HCT116 (cell line): ENCODE measurements around the gene UBE2O. TPM values are rescaled to one million over a fixed set of nuclear protein-coding genes. Genes with fewer than 3 reads are reported as not detected.

Experiments used
- ATAC-seq: fragments of 200-7000 bp; cut with Tn5 transposase; 2 replicates; pipeline ENCODE4 v1.9.1; 2020; ENCODE audit warnings: mild to moderate bottlenecking, moderate library complexity
- BruUV-seq: library from RNA; stranded (reverse); fragments of 400-500 nt; replicated peaks from 2 replicates; lab custom pipeline; 2021; lab: Mats Ljungman, UMichigan
- CTCF ChIA-PET: fragments of 300-600 bp; sonication (Branson Sonifier 250); formaldehyde crosslinking; loops from one replicate; lab custom pipeline; 2021; ENCODE audit warnings: antibody characterized with exemption; lab: Charles Lee
- POLR2A ChIA-PET: fragments of 300-600, 350-600 bp; sonication (Branson Sonifier 250); formaldehyde crosslinking; loops from one replicate; lab custom pipeline; 2021; ENCODE audit warnings: antibody characterized with exemption; lab: Charles Lee
- RAD21 ChIA-PET, 2 experiments: fragments of 300-600 bp; sonication (Branson Sonifier 250); formaldehyde crosslinking; loops; one replicate each; lab custom pipeline; 2023; ENCODE audit warnings: low total read pairs in 2 of 2; ENCODE audit not compliant: uncharacterized antibody in 2 of 2, unreplicated experiment in 2 of 2, low non-redundant PET in 1 of 2; lab: Charles Lee
- DNase-seq: peaks from one replicate; pipeline ENCODE4 v3.0.0-alpha.2; 2010; ENCODE audit warnings: low read depth, low spot score
- H2AFZ ChIP-seq: fragments of 200-600 bp; shearing (Covaris generic), sonication (generic); 2 replicates; pipeline ENCODE4 v1.6.1; 2017; ENCODE audit warnings: low read depth, mixed run types, mixed read lengths, antibody characterized with exemption, low read length; ENCODE audit not compliant: poor library complexity, severe bottlenecking
- H3K27ac ChIP-seq: 2 replicates; pipeline ENCODE4 v1.5.1; 2012; ENCODE audit warnings: low read depth, low read length
- H3K27me3 ChIP-seq: fragments of 200-600 bp; sonication (generic); 2 replicates; pipeline ENCODE4 v1.6.1; 2016; ENCODE audit warnings: mixed run types, low read length, mixed read lengths; ENCODE audit not compliant: insufficient read depth
- H3K36me3 ChIP-seq, 2 experiments: fragments of 200-500 bp in 1 of 2; fragments of 200-600 bp in 1 of 2; sonication (Bioruptor generic) in 1 of 2; sonication (generic) in 1 of 2; 2 replicates each; pipeline versions ENCODE4 v1.5.1 to v1.6.1; 2014 to 2016; ENCODE audit warnings: low read length in 2 of 2, inconsistent platforms in 1 of 2, mixed read lengths in 1 of 2, mixed run types in 1 of 2; ENCODE audit not compliant: insufficient read depth in 2 of 2, control insufficient read depth in 1 of 2
- H3K4me1 ChIP-seq, 2 experiments: fragments of 200-600 bp in 1 of 2; sonication (generic) in 1 of 2; 2 replicates each; pipeline versions ENCODE4 v1.5.1 to v1.6.1; 2012 to 2017; ENCODE audit warnings: low read length in 2 of 2, inconsistent platforms in 1 of 2, mild to moderate bottlenecking in 1 of 2, mixed read lengths in 1 of 2, mixed run types in 1 of 2, moderate library complexity in 1 of 2; ENCODE audit not compliant: insufficient read depth in 2 of 2, control insufficient read depth in 1 of 2
- H3K4me2 ChIP-seq: fragments of 200-600 bp; sonication (generic); 2 replicates; pipeline ENCODE4 v1.6.1; 2017; ENCODE audit warnings: mixed run types, low read length, mixed read lengths
- H3K4me3 ChIP-seq, 2 experiments: fragments of 200-600 bp in 1 of 2; sonication (generic) in 1 of 2; replicated peaks in 1 of 2; 2 replicates each; pipeline ENCODE4 v1.5.1; 2011 to 2016; ENCODE audit warnings: low read length in 2 of 2, control low read depth in 1 of 2, low read depth in 1 of 2, mild to moderate bottlenecking in 1 of 2, mixed read lengths in 1 of 2, mixed run types in 1 of 2
- H3K79me2 ChIP-seq: fragments of 200-600 bp; sonication (generic); 2 replicates; pipeline ENCODE4 v1.6.1; 2017; ENCODE audit warnings: mild to moderate bottlenecking, mixed run types, low read length, moderate library complexity, mixed read lengths; ENCODE audit not compliant: insufficient read depth
- H3K9ac ChIP-seq: fragments of 200-600 bp; sonication (generic); 2 replicates; pipeline ENCODE4 v1.6.1; 2016; ENCODE audit warnings: low read length, mixed read lengths
- H3K9me2 ChIP-seq: fragments of 200-600 bp; sonication (generic), shearing (Covaris generic); 2 replicates; pipeline ENCODE4 v1.6.1; 2017; ENCODE audit warnings: mixed run types, mild to moderate bottlenecking, moderate library complexity; ENCODE audit not compliant: insufficient read depth
- H3K9me3 ChIP-seq, 2 experiments: fragments of 200-500 bp in 1 of 2; fragments of 200-600 bp in 1 of 2; sonication (Bioruptor generic) in 1 of 2; sonication (generic) in 1 of 2; 2 replicates each; pipeline ENCODE4 v1.6.1; 2014 to 2017; ENCODE audit warnings: low read length in 2 of 2, mixed read lengths in 2 of 2, inconsistent platforms in 1 of 2, low read depth in 1 of 2, mild to moderate bottlenecking in 1 of 2, mixed run types in 1 of 2, moderate library complexity in 1 of 2; ENCODE audit not compliant: control insufficient read depth in 1 of 2, insufficient read depth in 1 of 2
- H4K20me1 ChIP-seq: fragments of 200-600 bp; sonication (generic), shearing (Covaris generic); 2 replicates; pipeline ENCODE4 v1.6.1; 2017; ENCODE audit warnings: mixed run types, mild to moderate bottlenecking, moderate library complexity; ENCODE audit not compliant: insufficient read depth
- CEBPB ChIP-seq: IDR thresholded peaks from 2 replicates; pipeline ENCODE4 v1.6.1; 2012; ENCODE audit warnings: low read depth
- EGR1 ChIP-seq: IDR thresholded peaks from 2 replicates; pipeline ENCODE4 v1.6.1; 2012; ENCODE audit warnings: low read depth
- ELF1 ChIP-seq: IDR thresholded peaks from 2 replicates; pipeline ENCODE4 v1.6.1; 2012; ENCODE audit warnings: low read depth, borderline replicate concordance
- EZH2 ChIP-seq: fragments of 200-600 bp; sonication (generic); IDR thresholded peaks from 2 replicates; pipeline ENCODE4 v1.6.1; 2017; ENCODE audit warnings: antibody characterized with exemption, mixed run types
- FOSL1 ChIP-seq: IDR thresholded peaks from 2 replicates; pipeline ENCODE4 v1.6.1; 2012; ENCODE audit warnings: low read depth
- JUND ChIP-seq: IDR thresholded peaks from 2 replicates; pipeline ENCODE4 v1.6.1; 2012
- POLR2AphosphoS5 ChIP-seq: IDR thresholded peaks from 2 replicates; pipeline ENCODE4 v1.6.1; 2011; ENCODE audit warnings: mild to moderate bottlenecking, low read depth, low read length, moderate library complexity
- SP1 ChIP-seq: IDR thresholded peaks from 2 replicates; pipeline ENCODE4 v1.6.1; 2012; ENCODE audit warnings: low read depth
- TCF7L2 ChIP-seq: IDR thresholded peaks from 2 replicates; pipeline ENCODE4 v1.7.0; 2011; ENCODE audit warnings: borderline replicate concordance, inconsistent platforms; ENCODE audit not compliant: insufficient read depth, insufficient read length; ENCODE audit errors: extremely low read depth
- YY1 ChIP-seq: IDR thresholded peaks from 2 replicates; pipeline ENCODE4 v1.6.1; 2011; ENCODE audit warnings: low read length, low read depth, moderate library complexity, mild to moderate bottlenecking; ENCODE audit not compliant: insufficient replicate concordance; ENCODE audit errors: extremely low read depth
- intact Hi-C: fragments of 100-400 bp; cut with micrococcal nuclease; formaldehyde crosslinking; loops from 2 replicates; pipeline ENCODE4 v1.10.0; 2022
- total RNA-seq: library from RNA; stranded (reverse); gene quantifications from one replicate; pipeline ENCODE4 v1.2.1, GENCODE V29; 2021; ENCODE audit not compliant: unreplicated experiment
- TF ChIP-seq, protein P1 (sequence below): IDR thresholded peaks from 2 replicates; pipeline ENCODE4 v1.6.1; 2011; ENCODE audit warnings: mild to moderate bottlenecking, low read length, moderate library complexity; ENCODE audit not compliant: insufficient replicate concordance; ENCODE audit errors: extremely low read depth
- TF ChIP-seq, protein P2 (sequence below): IDR thresholded peaks from 2 replicates; pipeline ENCODE4 v1.6.1; 2012
- TF ChIP-seq, protein P3 (sequence below): IDR thresholded peaks from 2 replicates; pipeline ENCODE4 v1.6.1; 2012; ENCODE audit warnings: low read depth
- TF ChIP-seq, protein P4 (sequence below): IDR thresholded peaks from 2 replicates; pipeline ENCODE4 v1.6.1; 2012

The UBE2O gene
- total RNA-seq, 1 experiment from 2014 or later, result 59.1 TPM

DNA sequence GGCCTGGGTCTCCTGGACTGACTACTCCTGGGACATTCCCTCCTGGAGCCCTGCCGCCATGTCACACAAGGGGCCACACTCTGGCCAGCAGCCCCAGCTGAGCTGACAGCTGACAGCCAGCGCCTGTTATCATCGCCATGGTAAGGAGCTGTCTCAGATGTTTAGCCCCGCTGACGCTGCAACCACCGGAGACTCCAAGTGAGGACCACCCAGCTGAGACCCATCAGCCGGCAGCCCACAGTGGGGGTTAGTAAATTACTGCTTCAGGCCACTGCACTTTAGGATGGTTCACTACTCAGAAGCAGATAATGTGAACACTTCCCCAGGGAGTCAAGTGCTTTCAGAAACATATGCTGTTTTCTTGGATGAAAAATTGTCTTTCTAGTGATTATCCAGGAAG, 83.1 kb downstream of the UBE2O start:
- H3K4me1 ChIP-seq, result peaks cover 10 to 32% of the 10 kb centered on the region in 2 experiments; a peak in 3 of 4 replicates
- no peak for ATAC-seq
- H3K9me2 ChIP-seq, result no peaks in the 10 kb centered on the region
- no peak overlapping the region for H3K27ac ChIP-seq
- ChIA-PET CTCF (interaction anchor here (1.0 to 2.8 kb wide), 13 partner anchors 8 to 89 kb away, joined by 3 to 40 read pairs (median 8); partner anchors contain the start of genes PRPSAP1 and SPHK1), RAD21 (interaction anchor here (0.6 to 0.7 kb wide), 5 partner anchors 14 to 580 kb away, joined by 3 read pairs; partner anchors contain the start of gene SPHK1 (in 1 of the 2)), POLR2A (interaction anchor here (1.0 to 1.4 kb wide), 2 partner anchors 13 to 16 kb away, joined by 3 to 5 read pairs; partner anchors contain the start of gene PRPSAP1)
- no peak for TF ChIP-seq FOSL1
- H3K4me2 ChIP-seq, result no peak overlapping the region
- H4K20me1 ChIP-seq, result no peaks in the 10 kb centered on the region
- BruUV-seq, result no TSS peak
- H3K9ac ChIP-seq, result no peak overlapping the region
- no peak overlapping the region for H2AFZ ChIP-seq
- H3K9me3 ChIP-seq, result no peaks in the 10 kb centered on the region
- H3K27me3 ChIP-seq, result no peaks in the 10 kb centered on the region
- intact Hi-C loops, result loop anchor here (2.0 kb wide), 1 partner anchor 29 kb away; no protein-coding TSS in a partner anchor
- no peak for DNase-seq
- H3K79me2 ChIP-seq, result no peaks in the 10 kb centered on the region
- H3K4me3 ChIP-seq, result no peak overlapping the region
- no peaks in the 10 kb centered on the region for H3K36me3 ChIP-seq

DNA sequence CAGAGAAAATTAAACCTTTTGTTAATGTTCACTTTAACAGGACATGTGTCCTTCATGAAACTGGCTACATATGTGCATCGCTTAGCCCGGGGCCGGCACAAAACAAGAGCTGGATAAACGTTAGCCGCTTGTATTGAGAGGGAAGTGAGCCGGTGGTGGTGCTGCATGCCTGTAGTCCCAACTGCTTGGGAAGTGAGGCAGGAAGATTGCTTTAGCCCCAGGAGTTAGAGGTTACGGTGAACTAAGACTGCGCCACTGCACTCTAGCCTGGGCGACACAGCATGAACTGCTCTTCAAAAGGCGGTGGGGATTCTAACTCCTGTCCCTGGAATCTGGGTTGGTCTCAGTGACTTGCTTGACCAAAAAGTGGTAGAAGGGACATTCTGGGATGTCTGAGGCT, 83.6 kb downstream of the UBE2O start:
- H3K9ac ChIP-seq, result no peak overlapping the region
- H4K20me1 ChIP-seq, result no peaks in the 10 kb centered on the region
- ChIA-PET RAD21 (interaction anchor here in 1 of 2 experiments (0.6 kb wide), 1 partner anchor 16 kb away, joined by 3 read pairs; no protein-coding TSS in a partner anchor), POLR2A (interaction anchor here (1.4 kb wide), 1 partner anchor 16 kb away, joined by 5 read pairs; the partner anchor contains the start of gene PRPSAP1), CTCF (interaction anchor here (1.7 to 2.8 kb wide), 4 partner anchors 12 to 89 kb away, joined by 8 to 40 read pairs (median 14); partner anchors contain the start of gene SPHK1)
- ATAC-seq (no peak), DNase-seq (no peak)
- H3K9me2 ChIP-seq, result no peaks in the 10 kb centered on the region
- peaks cover 10 to 32% of the 10 kb centered on the region in 2 experiments; a peak in 3 of 4 replicates for H3K4me1 ChIP-seq
- H3K4me3 ChIP-seq, result no peak overlapping the region
- no peak overlapping the region for H2AFZ ChIP-seq
- H3K79me2 ChIP-seq, result no peaks in the 10 kb centered on the region
- no peaks in the 10 kb centered on the region for H3K27me3 ChIP-seq
- no peaks in the 10 kb centered on the region for H3K36me3 ChIP-seq
- H3K9me3 ChIP-seq, result no peaks in the 10 kb centered on the region
- intact Hi-C loops, result no loop called here
- BruUV-seq, result no TSS peak
- H3K27ac ChIP-seq, result no peak overlapping the region
- H3K4me2 ChIP-seq, result no peak overlapping the region
- TF ChIP-seq ELF1, result no peak
- no peak for TF ChIP-seq POLR2AphosphoS5
- TF ChIP-seq YY1, result no peak
- TF ChIP-seq EZH2, result no peak
- TF ChIP-seq, protein P1, sequence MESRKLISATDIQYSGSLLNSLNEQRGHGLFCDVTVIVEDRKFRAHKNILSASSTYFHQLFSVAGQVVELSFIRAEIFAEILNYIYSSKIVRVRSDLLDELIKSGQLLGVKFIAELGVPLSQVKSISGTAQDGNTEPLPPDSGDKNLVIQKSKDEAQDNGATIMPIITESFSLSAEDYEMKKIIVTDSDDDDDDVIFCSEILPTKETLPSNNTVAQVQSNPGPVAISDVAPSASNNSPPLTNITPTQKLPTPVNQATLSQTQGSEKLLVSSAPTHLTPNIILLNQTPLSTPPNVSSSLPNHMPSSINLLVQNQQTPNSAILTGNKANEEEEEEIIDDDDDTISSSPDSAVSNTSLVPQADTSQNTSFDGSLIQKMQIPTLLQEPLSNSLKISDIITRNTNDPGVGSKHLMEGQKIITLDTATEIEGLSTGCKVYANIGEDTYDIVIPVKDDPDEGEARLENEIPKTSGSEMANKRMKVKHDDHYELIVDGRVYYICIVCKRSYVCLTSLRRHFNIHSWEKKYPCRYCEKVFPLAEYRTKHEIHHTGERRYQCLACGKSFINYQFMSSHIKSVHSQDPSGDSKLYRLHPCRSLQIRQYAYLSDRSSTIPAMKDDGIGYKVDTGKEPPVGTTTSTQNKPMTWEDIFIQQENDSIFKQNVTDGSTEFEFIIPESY, result no peak
- TF ChIP-seq, protein P2, sequence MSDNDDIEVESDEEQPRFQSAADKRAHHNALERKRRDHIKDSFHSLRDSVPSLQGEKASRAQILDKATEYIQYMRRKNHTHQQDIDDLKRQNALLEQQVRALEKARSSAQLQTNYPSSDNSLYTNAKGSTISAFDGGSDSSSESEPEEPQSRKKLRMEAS, result no peak
- TF ChIP-seq, protein P3, sequence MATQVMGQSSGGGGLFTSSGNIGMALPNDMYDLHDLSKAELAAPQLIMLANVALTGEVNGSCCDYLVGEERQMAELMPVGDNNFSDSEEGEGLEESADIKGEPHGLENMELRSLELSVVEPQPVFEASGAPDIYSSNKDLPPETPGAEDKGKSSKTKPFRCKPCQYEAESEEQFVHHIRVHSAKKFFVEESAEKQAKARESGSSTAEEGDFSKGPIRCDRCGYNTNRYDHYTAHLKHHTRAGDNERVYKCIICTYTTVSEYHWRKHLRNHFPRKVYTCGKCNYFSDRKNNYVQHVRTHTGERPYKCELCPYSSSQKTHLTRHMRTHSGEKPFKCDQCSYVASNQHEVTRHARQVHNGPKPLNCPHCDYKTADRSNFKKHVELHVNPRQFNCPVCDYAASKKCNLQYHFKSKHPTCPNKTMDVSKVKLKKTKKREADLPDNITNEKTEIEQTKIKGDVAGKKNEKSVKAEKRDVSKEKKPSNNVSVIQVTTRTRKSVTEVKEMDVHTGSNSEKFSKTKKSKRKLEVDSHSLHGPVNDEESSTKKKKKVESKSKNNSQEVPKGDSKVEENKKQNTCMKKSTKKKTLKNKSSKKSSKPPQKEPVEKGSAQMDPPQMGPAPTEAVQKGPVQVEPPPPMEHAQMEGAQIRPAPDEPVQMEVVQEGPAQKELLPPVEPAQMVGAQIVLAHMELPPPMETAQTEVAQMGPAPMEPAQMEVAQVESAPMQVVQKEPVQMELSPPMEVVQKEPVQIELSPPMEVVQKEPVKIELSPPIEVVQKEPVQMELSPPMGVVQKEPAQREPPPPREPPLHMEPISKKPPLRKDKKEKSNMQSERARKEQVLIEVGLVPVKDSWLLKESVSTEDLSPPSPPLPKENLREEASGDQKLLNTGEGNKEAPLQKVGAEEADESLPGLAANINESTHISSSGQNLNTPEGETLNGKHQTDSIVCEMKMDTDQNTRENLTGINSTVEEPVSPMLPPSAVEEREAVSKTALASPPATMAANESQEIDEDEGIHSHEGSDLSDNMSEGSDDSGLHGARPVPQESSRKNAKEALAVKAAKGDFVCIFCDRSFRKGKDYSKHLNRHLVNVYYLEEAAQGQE, result no peak
- no peak for TF ChIP-seq SP1
- no peak for TF ChIP-seq TCF7L2
- TF ChIP-seq JUND, result no peak
- TF ChIP-seq, protein P4, sequence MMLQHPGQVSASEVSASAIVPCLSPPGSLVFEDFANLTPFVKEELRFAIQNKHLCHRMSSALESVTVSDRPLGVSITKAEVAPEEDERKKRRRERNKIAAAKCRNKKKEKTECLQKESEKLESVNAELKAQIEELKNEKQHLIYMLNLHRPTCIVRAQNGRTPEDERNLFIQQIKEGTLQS, result no peak
- TF ChIP-seq EGR1, result no peak
- no peak for TF ChIP-seq CEBPB
